Activated T-cell treated with anti-CD3 and anti-CD28 coated beads, Interleukin-2, amount 50 U/mL, for 1 hour (primary cell): ENCODE measurements around the gene C1orf21.

Experiments used
- DNase-seq: peaks from one replicate; pipeline ENCODE4 v3.0.0-alpha.2; 2020

C1orf21 gene

GRCh38 chr1:184417916-184418315, 31.1 kb downstream of the C1orf21 start:
- no peak for DNase-seq

GRCh38 chr1:184418652-184419349, 32.0 kb downstream of the C1orf21 start:
- DNase-seq = no peak

- DNase-seq = no peak
Observed at GRCh38 chr1:184419350-184420161, 32.7 kb downstream of the C1orf21 start.

- DNase-seq = no peak
Observed at GRCh38 chr1:184422490-184423233, 35.8 kb downstream of the C1orf21 start.

GRCh38 chr1:184423649-184424048, 36.8 kb downstream of the C1orf21 start:
- DNase-seq = no peak

- no peak for DNase-seq
Observed at GRCh38 chr1:184424157-184424556, 37.3 kb downstream of the C1orf21 start.

- DNase-seq = no peak
Observed at GRCh38 chr1:184424945-184425344, 38.1 kb downstream of the C1orf21 start.

- no peak for DNase-seq
Observed at GRCh38 chr1:184425449-184426277, 38.8 kb downstream of the C1orf21 start.

- DNase-seq = no peak
Observed at GRCh38 chr1:184426278-184426674, 39.4 kb downstream of the C1orf21 start.

GRCh38 chr1:184427722-184428121, 40.9 kb downstream of the C1orf21 start:
- DNase-seq = no peak

- no peak for DNase-seq
Observed at GRCh38 chr1:184428604-184429003, 41.8 kb downstream of the C1orf21 start.

- DNase-seq = no peak
Observed at GRCh38 chr1:184429335-184429734, 42.5 kb downstream of the C1orf21 start.

- DNase-seq = no peak
Observed at GRCh38 chr1:184433956-184434502, 47.2 kb downstream of the C1orf21 start.

- DNase-seq = no peak
Observed at GRCh38 chr1:184437291-184437690, 50.5 kb downstream of the C1orf21 start.

GRCh38 chr1:184438363-184438762, 51.5 kb downstream of the C1orf21 start:
- no peak for DNase-seq

- DNase-seq = no peak
Observed at GRCh38 chr1:184442260-184442659, 55.4 kb downstream of the C1orf21 start.

- no peak for DNase-seq
Observed at GRCh38 chr1:184443201-184443600, 56.4 kb downstream of the C1orf21 start.

GRCh38 chr1:184443624-184444023, 56.8 kb downstream of the C1orf21 start:
- no peak for DNase-seq

- no peak for DNase-seq
Observed at GRCh38 chr1:184445997-184446396, 59.2 kb downstream of the C1orf21 start.

GRCh38 chr1:184447651-184448185, 60.9 kb downstream of the C1orf21 start:
- DNase-seq = no peak

GRCh38 chr1:184449916-184450315, 63.1 kb downstream of the C1orf21 start:
- no peak for DNase-seq

- DNase-seq = no peak
Observed at GRCh38 chr1:184455786-184456185, 69.0 kb downstream of the C1orf21 start.
